ENCODE data around the gene MLIP. TPM values are rescaled to one million over a fixed set of nuclear protein-coding genes. Genes with fewer than 3 reads are reported as not detected.
"Not testable (repeated sequence)": the region's sequence is repeated elsewhere in the genome, so short reads cannot be mapped to it uniquely, and the experiment has no call there.

MLIP gene
- total and polyA plus RNA-seq, 4 experiments from 2014 or later = not detected

DNA sequence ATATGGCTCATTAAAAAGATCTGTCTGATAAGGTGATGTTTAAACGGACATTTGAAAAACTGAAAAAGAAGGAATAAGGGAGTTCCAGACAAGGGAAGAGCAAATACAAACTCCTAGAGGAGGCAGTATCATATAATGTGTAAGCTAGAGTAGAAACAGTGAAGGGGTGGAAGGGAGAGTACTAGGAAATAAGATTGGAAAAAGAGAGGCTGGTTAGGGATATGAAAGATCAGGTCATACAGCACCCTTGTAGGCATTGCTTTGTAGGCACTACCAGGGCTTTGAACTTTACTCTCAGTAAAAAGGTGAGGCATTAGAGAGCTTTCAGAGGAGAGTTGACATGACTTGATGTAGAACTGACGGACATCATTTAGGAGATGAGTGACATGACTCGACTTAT, 85.7 kb downstream of the MLIP start:
- no peaks in the 10 kb centered on the region for H3K4me1 Mint-ChIP-seq
- H3K9me3 Mint-ChIP-seq = peaks cover 0 to 5% (median 0%) of the 10 kb centered on the region in 8 donors
- POLR2A ChIA-PET (ENCODE audit: partially characterized antibody) = no interaction called here

DNA sequence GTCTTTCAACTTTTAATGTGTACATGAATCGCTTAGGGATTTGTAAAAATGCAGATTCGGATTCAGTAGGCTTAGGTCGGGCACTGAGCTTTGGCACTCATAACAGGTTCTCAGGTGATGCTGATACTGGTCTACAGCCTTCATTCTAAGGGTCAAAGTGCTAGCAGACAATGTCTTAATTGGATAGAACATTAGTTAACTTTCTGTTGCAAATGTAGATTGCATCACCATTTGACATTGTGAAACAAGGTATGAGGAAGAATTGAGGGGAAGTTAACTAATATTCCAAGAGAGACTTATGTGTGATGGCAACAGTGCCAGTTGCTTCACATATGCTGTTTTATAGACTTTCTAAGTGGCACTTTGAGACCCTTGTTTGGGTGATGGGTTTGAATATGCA, 86.9 kb downstream of the MLIP start:
- H3K27me3 ChIP-seq (ENCODE audit: insufficient read depth, low read length) = no peaks in the 10 kb centered on the region
- H3K4me1 ChIP-seq (ENCODE audit: insufficient read depth, low read length) = no peaks in the 10 kb centered on the region
- H3K4me1 Mint-ChIP-seq = no peaks in the 10 kb centered on the region
- peaks cover 0 to 5% (median 0%) of the 10 kb centered on the region in 8 donors for H3K9me3 Mint-ChIP-seq
- H3K4me3 Mint-ChIP-seq = no peak overlapping the region
- intact Hi-C loops (cut with micrococcal nuclease) = no loop called here
- H3K4me3 ChIP-seq (ENCODE audit: low read length in 2 of 2) = no peak overlapping the region
- H3K27ac ChIP-seq (ENCODE audit: low read depth, low read length) = no peak overlapping the region
- ChIA-PET CTCF (ENCODE audit: partially characterized antibody) (interaction anchor here (0.5 kb wide), 1 partner anchor 30 kb away, joined by 3 read pairs; no protein-coding TSS in a partner anchor), POLR2A (ENCODE audit: partially characterized antibody) (no interaction called here)
- H3K9me3 ChIP-seq (ENCODE audit: control insufficient read depth in 1 of 2, low read length in 2 of 2) = no peaks in the 10 kb centered on the region
- no peak overlapping the region for H3K27ac Mint-ChIP-seq
- H3K27me3 Mint-ChIP-seq = no peaks in the 10 kb centered on the region
- no peaks in the 10 kb centered on the region for H3K36me3 Mint-ChIP-seq
- no peaks in the 10 kb centered on the region for H3K36me3 ChIP-seq (ENCODE audit: insufficient read depth, low read length)
- DNase-seq = no peak

More for the DNA sequence above, 85.7 kb downstream of the MLIP start:
- Mint-ChIP-seq H3K27me3 (no peaks in the 10 kb centered on the region), H3K27ac (no peak overlapping the region), H3K4me3 (no peak overlapping the region), H3K36me3 (no peaks in the 10 kb centered on the region)
- no peak overlapping the region for H3K4me3 ChIP-seq (ENCODE audit: low read length in 2 of 2)
- no peaks in the 10 kb centered on the region for H3K36me3 ChIP-seq (ENCODE audit: insufficient read depth, low read length)
- intact Hi-C loops (cut with micrococcal nuclease) = no loop called here
- no peak overlapping the region for H3K27ac ChIP-seq (ENCODE audit: low read depth, low read length)
- no peaks in the 10 kb centered on the region for H3K27me3 ChIP-seq (ENCODE audit: insufficient read depth, low read length)
- no peaks in the 10 kb centered on the region for H3K9me3 ChIP-seq (ENCODE audit: control insufficient read depth in 1 of 2, low read length in 2 of 2)
- CTCF ChIA-PET (ENCODE audit: partially characterized antibody) = no interaction called here
- no peaks in the 10 kb centered on the region for H3K4me1 ChIP-seq (ENCODE audit: insufficient read depth, low read length)
- no peak for DNase-seq

DNA sequence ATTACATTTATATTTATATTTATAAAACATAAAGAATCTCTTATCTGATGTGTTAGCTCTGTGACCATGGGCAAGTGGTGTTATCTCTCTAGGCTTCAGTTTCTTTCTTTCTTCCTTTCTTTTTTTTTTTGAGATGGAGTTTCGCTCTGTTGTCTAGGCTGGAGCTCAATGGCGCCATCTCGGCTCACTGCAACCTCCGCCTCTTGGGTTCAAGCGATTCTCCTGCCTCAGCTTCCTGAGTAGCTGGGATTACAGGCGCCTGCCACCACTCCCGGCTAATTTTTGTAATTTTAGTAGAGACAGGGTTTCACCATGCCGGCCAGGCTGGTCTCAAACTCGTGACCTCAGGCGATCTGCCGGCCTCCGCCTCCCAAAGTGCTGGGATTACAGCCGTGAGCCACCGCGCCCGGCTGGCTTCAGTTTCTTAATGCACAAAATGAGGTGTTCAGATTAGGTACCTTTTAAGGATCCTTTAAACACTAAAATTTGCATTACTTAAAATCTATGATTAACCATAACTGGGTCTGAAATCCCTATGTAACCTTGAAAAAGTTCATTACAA, 92.3 kb downstream of the MLIP start:
- H3K27me3 Mint-ChIP-seq; CTCF ChIA-PET (ENCODE audit: partially characterized antibody); H3K9me3 Mint-ChIP-seq; H3K27ac Mint-ChIP-seq; H3K4me3 Mint-ChIP-seq; H3K36me3 Mint-ChIP-seq; H3K27ac ChIP-seq (ENCODE audit: low read depth, low read length); H3K4me1 ChIP-seq (ENCODE audit: insufficient read depth, low read length); H3K36me3 ChIP-seq (ENCODE audit: insufficient read depth, low read length); POLR2A ChIA-PET (ENCODE audit: partially characterized antibody); H3K27me3 ChIP-seq (ENCODE audit: insufficient read depth, low read length); intact Hi-C loops (cut with micrococcal nuclease); DNase-seq; H3K9me3 ChIP-seq (ENCODE audit: control insufficient read depth in 1 of 2, low read length in 2 of 2); H3K4me1 Mint-ChIP-seq; H3K4me3 ChIP-seq (ENCODE audit: low read length in 2 of 2): not testable (repeated sequence)

DNA sequence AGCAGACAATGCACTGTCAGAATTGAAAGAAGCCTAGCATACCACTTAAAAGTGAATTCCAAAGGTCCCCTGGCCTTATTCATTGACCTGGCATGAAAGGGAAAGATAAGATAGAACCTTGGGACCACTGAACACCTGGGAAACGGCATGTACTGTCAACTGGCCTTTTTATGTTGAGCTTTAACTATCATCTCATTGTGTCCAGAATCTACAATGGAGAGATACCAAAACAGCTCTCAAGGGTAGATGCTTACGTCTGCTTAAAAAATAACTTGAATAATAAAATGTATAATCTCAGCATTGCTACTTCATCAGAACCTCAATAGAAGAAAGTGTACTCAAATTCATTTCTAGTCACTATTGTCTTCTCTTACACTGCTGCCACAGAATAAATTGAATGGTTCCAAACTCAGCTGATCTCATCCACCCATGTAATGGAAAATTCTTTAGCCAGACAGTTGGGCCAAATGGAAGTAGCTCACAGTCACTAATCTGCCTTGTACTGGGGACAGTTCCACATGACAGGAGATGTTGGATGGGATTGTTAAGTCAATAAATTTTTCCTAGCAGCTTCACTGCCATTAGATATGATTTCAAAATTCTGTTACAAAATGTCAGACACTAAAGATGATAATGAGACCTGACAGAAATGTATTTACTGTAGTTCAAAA, 93.8 kb downstream of the MLIP start:
- CTCF ChIA-PET (ENCODE audit: partially characterized antibody) = no interaction called here
- POLR2A ChIA-PET (ENCODE audit: partially characterized antibody) = no interaction called here
- no peaks in the 10 kb centered on the region for H3K27me3 Mint-ChIP-seq

DNA sequence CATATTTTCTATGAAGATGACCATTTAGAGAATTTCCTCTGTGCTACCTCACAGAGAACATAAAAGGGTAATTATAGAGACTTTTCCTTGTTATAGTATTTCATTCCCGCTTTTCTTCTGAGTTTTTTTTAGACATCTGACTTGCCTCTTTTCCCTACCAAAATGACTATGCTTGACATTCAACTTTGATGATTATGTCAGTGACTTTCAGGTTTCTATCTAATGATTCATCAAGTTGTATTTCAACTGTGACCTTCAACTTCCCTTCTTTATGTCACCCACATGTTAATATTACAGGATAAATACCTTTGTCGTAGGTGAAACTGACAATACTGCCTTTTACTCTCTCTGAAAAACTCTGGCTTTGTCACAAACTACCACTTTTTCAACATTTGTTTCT, 95.3 kb downstream of the MLIP start:
- Mint-ChIP-seq H3K27ac (no peak overlapping the region), H3K27me3 (no peaks in the 10 kb centered on the region), H3K36me3 (no peaks in the 10 kb centered on the region), H3K4me3 (no peak overlapping the region), H3K4me1 (no peaks in the 10 kb centered on the region), H3K9me3 (peaks cover 0 to 3% (median 0%) of the 10 kb centered on the region in 8 donors)
- Histone ChIP-seq H3K36me3 (ENCODE audit: insufficient read depth, low read length) (no peaks in the 10 kb centered on the region), H3K4me1 (ENCODE audit: insufficient read depth, low read length) (no peaks in the 10 kb centered on the region), H3K9me3 (ENCODE audit: control insufficient read depth in 1 of 2, low read length in 2 of 2) (no peaks in the 10 kb centered on the region), H3K4me3 (ENCODE audit: low read length in 2 of 2) (no peak overlapping the region), H3K27ac (ENCODE audit: low read depth, low read length) (no peak overlapping the region), H3K27me3 (ENCODE audit: insufficient read depth, low read length) (no peaks in the 10 kb centered on the region)
- ChIA-PET CTCF (ENCODE audit: partially characterized antibody) (no interaction called here), POLR2A (ENCODE audit: partially characterized antibody) (no interaction called here)
- DNase-seq = no peak
- intact Hi-C loops (cut with micrococcal nuclease) = no loop called here

More for the DNA sequence above, 93.8 kb downstream of the MLIP start:
- Histone ChIP-seq H3K9me3 (ENCODE audit: control insufficient read depth in 1 of 2, low read length in 2 of 2) (no peaks in the 10 kb centered on the region), H3K4me3 (ENCODE audit: low read length in 2 of 2) (no peak overlapping the region), H3K36me3 (ENCODE audit: insufficient read depth, low read length) (no peaks in the 10 kb centered on the region), H3K4me1 (ENCODE audit: insufficient read depth, low read length) (no peaks in the 10 kb centered on the region), H3K27ac (ENCODE audit: low read depth, low read length) (no peak overlapping the region), H3K27me3 (ENCODE audit: insufficient read depth, low read length) (no peaks in the 10 kb centered on the region)
- H3K27ac Mint-ChIP-seq = no peak overlapping the region
- intact Hi-C loops (cut with micrococcal nuclease) = no loop called here
- H3K36me3 Mint-ChIP-seq = no peaks in the 10 kb centered on the region
- DNase-seq = no peak
- H3K4me1 Mint-ChIP-seq = no peaks in the 10 kb centered on the region
- peaks cover 0 to 3% (median 0%) of the 10 kb centered on the region in 8 donors for H3K9me3 Mint-ChIP-seq
- no peak overlapping the region for H3K4me3 Mint-ChIP-seq

DNA sequence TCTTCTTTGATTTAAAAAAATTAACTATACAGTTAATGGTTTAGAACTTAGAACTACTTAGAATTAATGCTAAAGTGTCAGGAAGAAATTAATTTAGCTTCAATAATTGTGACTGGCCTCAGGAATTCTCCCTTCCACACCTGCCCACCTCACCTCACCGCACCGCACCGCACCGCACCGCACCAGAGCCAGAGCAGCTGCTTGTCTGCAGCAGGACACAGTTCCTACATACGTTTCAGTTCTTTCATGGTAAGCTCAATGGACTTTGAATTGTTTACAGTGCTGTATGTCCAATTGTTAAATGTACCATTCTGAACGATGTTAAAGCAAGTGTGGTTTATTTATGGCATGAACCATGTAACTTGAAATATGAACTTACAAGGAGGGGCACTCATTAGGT, 98.7 kb downstream of the MLIP start:
- H3K4me1 ChIP-seq (ENCODE audit: insufficient read depth, low read length); H3K9me3 ChIP-seq (ENCODE audit: control insufficient read depth in 1 of 2, low read length in 2 of 2); H3K36me3 ChIP-seq (ENCODE audit: insufficient read depth, low read length); DNase-seq; H3K4me3 ChIP-seq (ENCODE audit: low read length in 2 of 2); H3K27me3 ChIP-seq (ENCODE audit: insufficient read depth, low read length); H3K27ac ChIP-seq (ENCODE audit: low read depth, low read length); POLR2A ChIA-PET (ENCODE audit: partially characterized antibody); H3K4me3 Mint-ChIP-seq; H3K27ac Mint-ChIP-seq; H3K36me3 Mint-ChIP-seq; H3K27me3 Mint-ChIP-seq; intact Hi-C loops (cut with micrococcal nuclease); H3K9me3 Mint-ChIP-seq; H3K4me1 Mint-ChIP-seq; CTCF ChIA-PET (ENCODE audit: partially characterized antibody): not testable (repeated sequence)

DNA sequence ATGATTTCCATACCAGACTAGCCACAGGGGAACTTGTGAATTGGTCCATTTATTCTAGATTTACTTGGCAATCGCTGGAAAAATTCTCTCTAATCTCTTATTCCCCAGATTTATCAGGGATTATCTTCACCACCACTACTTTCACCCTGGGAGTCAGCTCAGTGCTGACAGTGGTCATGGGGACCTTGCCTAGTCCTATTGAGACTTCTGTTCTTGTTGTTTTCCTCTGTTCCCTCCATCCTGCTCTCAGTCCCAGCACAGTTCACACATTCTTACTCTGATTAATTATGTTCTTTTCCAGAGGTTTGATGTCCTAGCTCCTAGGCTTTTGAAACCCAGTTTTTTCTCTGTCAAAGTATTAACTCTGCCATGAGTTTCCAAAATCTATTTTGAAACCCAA, 103.0 kb downstream of the MLIP start:
- ChIA-PET POLR2A (ENCODE audit: partially characterized antibody) (no interaction called here), CTCF (ENCODE audit: partially characterized antibody) (no interaction called here)
- intact Hi-C loops (cut with micrococcal nuclease) = no loop called here
- Mint-ChIP-seq H3K36me3 (no peaks in the 10 kb centered on the region), H3K27ac (no peak overlapping the region), H3K9me3 (peaks cover 0 to 6% (median 0%) of the 10 kb centered on the region in 8 donors), H3K4me3 (no peak overlapping the region), H3K4me1 (no peaks in the 10 kb centered on the region), H3K27me3 (no peaks in the 10 kb centered on the region)
- DNase-seq = no peak
- no peak overlapping the region for H3K27ac ChIP-seq (ENCODE audit: low read depth, low read length)
- H3K9me3 ChIP-seq (ENCODE audit: control insufficient read depth in 1 of 2, low read length in 2 of 2) = no peaks in the 10 kb centered on the region
- no peaks in the 10 kb centered on the region for H3K36me3 ChIP-seq (ENCODE audit: insufficient read depth, low read length)
- H3K4me1 ChIP-seq (ENCODE audit: insufficient read depth, low read length) = no peaks in the 10 kb centered on the region
- H3K4me3 ChIP-seq (ENCODE audit: low read length in 2 of 2) = no peak overlapping the region
- H3K27me3 ChIP-seq (ENCODE audit: insufficient read depth, low read length) = no peaks in the 10 kb centered on the region

Data from CD4-positive, alpha-beta memory T cell (primary cell).